T-helper 2 cell treated with Interferon-gamma antibody and Interleukin-4, amounts not matched to agents 5 μg/mL and 100 μg/mL, for 36 hours (primary cell): Measurements from ENCODE around the gene KAZN.

Experiments used
- DNase-seq: peaks from one replicate; pipeline ENCODE4 v3.0.0; 2021; ENCODE audit warnings: low spot score
- H3K27ac Mint-ChIP-seq: one replicate; pipeline ENCODE4 v1.8.0; 2021; ENCODE audit warnings: mild to moderate bottlenecking, mixed read lengths
- H3K27me3 Mint-ChIP-seq: one replicate; pipeline ENCODE4 v1.8.0; 2021; ENCODE audit warnings: low read depth, mixed read lengths
- H3K36me3 Mint-ChIP-seq: one replicate; pipeline ENCODE4 v1.8.0; 2021; ENCODE audit warnings: low read depth, mixed read lengths
- H3K4me1 Mint-ChIP-seq: one replicate; pipeline ENCODE4 v1.8.0; 2021; ENCODE audit warnings: low read depth, mixed read lengths
- H3K4me3 Mint-ChIP-seq: one replicate; pipeline ENCODE4 v1.8.0; 2022; ENCODE audit warnings: mild to moderate bottlenecking, moderate library complexity, mixed read lengths
- H3K9me3 Mint-ChIP-seq: one replicate; pipeline ENCODE4 v1.8.0; 2021; ENCODE audit warnings: mixed read lengths

KAZN gene

DNA sequence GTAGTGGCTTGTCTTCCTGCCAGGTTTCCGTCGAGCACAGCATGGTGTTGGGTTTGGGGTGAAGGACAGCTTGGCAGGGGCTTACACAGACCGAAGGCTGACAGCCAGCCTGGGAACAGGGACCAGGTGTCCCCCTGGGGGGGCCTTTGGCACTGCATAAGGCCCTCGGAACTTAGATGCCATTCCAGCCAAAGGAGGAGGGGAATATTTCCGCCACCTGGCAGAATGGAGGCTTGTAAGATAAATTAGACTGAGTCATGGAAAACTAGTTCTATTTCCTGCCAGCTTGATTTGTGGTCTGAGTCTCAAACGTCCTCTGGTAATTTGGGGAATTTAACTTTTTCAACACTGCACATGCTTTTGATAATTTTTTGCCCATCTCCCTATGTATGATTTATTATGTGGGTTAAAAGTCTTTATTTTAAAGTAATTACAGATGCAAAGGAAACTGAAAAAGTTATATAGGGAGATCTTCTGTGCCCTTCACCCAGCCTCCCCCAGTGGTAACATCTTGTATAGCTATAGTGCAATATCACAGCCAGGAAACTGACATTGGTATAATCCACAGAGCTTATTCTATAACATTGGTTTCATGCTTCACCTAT is 543.6 kb downstream of the KAZN start:
- DNase-seq = no peak
- H3K4me1 Mint-ChIP-seq = peaks cover 2% of the 10 kb centered on the region
- H3K9me3 Mint-ChIP-seq = no peaks in the 10 kb centered on the region
- peaks cover 46% of the 10 kb centered on the region for H3K27me3 Mint-ChIP-seq
- no peak overlapping the region for H3K27ac Mint-ChIP-seq
- no peak overlapping the region for H3K4me3 Mint-ChIP-seq
- no peaks in the 10 kb centered on the region for H3K36me3 Mint-ChIP-seq

DNA sequence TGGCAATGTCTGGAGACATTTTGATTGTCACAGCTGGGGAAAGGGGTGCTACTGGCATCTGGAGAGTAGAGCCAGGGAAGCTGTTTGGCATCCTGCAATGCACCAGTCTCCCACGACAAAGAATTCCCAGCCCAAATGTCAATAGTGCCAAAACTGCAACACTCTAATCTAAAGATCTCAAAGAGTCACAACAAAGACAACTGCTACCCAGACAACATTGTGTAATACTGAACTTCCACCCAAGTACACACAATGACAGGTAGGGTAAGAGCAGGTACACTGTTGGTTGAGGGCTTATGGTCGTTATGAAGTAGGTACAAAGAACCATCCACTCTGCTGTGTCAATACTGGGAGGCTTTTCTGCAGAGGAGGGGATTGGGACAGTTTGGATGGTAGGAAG is 546.8 kb downstream of the KAZN start:
- no peak for DNase-seq
- Mint-ChIP-seq H3K9me3 (no peaks in the 10 kb centered on the region), H3K36me3 (no peaks in the 10 kb centered on the region), H3K4me3 (no peak overlapping the region), H3K4me1 (peaks cover 2% of the 10 kb centered on the region), H3K27ac (no peak overlapping the region), H3K27me3 (peaks cover 52% of the 10 kb centered on the region)

DNA sequence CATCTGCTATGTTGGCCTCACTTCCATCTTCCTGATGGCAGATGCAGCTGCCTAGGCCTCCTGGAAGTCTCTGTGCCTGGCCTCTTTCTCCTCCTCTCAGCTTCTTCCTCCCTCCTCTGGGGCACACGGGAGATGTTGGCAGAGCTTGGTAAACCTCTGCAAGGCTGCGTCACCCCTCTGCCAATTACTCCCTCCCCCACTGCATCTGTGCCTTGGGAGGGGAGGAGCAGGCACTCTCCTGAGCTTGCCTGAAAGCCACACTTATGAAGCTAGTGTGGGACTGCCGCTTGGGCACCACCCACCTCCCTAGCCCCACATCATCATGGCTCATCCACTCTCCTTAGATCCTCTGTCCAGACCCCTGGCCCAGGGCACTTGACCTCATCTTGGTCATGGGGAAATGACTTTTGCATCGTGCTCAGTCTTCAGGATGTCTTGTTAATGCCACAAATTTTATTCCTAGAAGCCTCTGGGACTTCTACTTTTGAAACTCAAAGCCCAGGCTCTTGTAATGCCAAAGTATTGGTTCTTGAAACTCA is 547.7 kb downstream of the KAZN start:
- H3K27me3 Mint-ChIP-seq = peaks cover 55% of the 10 kb centered on the region
- no peaks in the 10 kb centered on the region for H3K9me3 Mint-ChIP-seq
- H3K4me1 Mint-ChIP-seq = peaks cover 2% of the 10 kb centered on the region
- H3K27ac Mint-ChIP-seq = no peak overlapping the region
- no peak for DNase-seq
- no peak overlapping the region for H3K4me3 Mint-ChIP-seq
- no peaks in the 10 kb centered on the region for H3K36me3 Mint-ChIP-seq

DNA sequence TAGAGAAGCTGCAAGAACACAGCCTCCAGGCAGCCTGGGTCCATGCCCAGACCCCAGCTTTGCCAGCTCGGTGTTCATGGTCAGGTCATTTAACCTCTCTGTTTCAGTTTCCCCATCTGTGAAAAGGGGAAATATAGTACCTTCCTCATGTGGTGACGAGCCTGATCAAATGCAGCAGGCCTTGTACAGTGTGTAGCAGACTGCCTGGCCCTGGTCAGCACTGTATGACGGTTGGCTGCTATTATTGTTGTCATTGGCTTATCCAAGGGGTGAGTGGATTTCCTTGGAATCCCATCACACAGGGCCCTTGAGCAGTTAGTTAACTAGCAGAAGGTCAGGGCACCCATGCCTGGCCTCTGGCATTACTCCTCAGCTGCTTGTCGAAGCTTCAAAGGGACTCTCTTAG is 548.5 kb downstream of the KAZN start:
- no peak for DNase-seq
- no peak overlapping the region for H3K27ac Mint-ChIP-seq
- H3K9me3 Mint-ChIP-seq = no peaks in the 10 kb centered on the region
- H3K4me1 Mint-ChIP-seq = peaks cover 2% of the 10 kb centered on the region
- H3K36me3 Mint-ChIP-seq = no peaks in the 10 kb centered on the region
- peaks cover 60% of the 10 kb centered on the region for H3K27me3 Mint-ChIP-seq
- no peak overlapping the region for H3K4me3 Mint-ChIP-seq

DNA sequence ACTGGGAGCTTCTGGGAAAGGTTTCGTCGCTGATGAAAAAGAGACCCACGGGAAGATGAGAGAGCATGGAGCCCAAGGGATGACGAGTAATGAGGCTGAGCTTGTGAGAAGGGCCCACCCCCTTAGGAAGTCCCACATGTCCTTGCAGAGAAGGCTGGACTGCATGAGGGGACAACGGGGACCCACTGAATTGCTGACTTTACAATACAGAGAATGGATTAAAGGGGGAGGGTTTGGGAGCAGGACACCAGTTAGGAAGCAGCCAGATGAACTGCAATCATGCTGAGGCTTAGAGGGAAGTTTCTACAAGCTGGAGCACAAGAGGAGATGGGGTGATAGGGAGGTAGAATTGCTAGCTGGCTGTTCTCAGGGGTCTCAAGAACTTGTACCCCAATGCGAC is 549.5 kb downstream of the KAZN start:
- Mint-ChIP-seq H3K4me1 (no peaks in the 10 kb centered on the region), H3K9me3 (no peaks in the 10 kb centered on the region), H3K27me3 (peaks cover 60% of the 10 kb centered on the region), H3K27ac (no peak overlapping the region), H3K36me3 (no peaks in the 10 kb centered on the region), H3K4me3 (no peak overlapping the region)
- DNase-seq = no peak

DNA sequence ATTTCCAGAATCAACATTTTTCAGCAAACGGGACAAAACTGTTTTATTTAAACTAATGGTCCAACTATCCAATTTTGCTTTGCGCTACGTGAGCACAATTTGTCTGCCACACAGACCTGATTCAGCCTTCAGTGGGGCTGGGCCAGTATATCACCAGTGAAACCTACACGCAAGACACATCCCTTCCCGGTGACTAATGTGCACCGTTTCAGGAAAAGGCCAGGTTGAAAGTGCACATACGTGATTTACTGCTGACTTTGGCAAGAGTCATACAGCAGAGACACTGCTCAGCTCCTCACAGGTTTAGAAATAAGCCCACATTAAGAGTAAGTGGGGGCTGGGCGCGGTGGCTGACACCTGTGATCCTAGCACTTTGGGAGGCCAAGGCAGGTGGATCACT is 550.0 kb downstream of the KAZN start:
- H3K36me3 Mint-ChIP-seq = no peaks in the 10 kb centered on the region
- H3K4me1 Mint-ChIP-seq = no peaks in the 10 kb centered on the region
- peaks cover 59% of the 10 kb centered on the region for H3K27me3 Mint-ChIP-seq
- no peak for DNase-seq
- H3K4me3 Mint-ChIP-seq = no peak overlapping the region
- H3K9me3 Mint-ChIP-seq = no peaks in the 10 kb centered on the region
- H3K27ac Mint-ChIP-seq = no peak overlapping the region

DNA sequence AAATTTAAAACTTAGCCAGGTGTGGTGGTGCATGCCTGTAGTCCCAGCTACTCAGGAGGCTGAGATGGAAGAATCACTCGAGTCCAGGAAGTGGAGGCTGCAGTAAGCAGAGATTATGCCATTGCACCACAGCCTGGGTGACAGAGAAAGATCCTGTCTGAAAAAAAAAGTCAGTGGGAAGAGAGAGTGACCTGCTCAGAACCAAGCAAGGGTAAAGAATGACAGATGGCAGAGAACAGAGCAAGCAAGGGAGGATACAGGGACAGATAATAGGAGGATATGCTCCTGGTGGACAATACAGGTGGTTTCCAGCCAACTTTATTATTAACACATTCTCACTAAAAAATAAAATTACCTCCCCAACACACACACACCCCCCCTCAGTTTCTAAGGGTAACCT is 550.5 kb downstream of the KAZN start:
- Mint-ChIP-seq H3K4me1 (no peaks in the 10 kb centered on the region), H3K4me3 (no peak overlapping the region), H3K27ac (no peak overlapping the region), H3K9me3 (no peaks in the 10 kb centered on the region), H3K36me3 (no peaks in the 10 kb centered on the region), H3K27me3 (peaks cover 59% of the 10 kb centered on the region)
- DNase-seq = no peak

DNA sequence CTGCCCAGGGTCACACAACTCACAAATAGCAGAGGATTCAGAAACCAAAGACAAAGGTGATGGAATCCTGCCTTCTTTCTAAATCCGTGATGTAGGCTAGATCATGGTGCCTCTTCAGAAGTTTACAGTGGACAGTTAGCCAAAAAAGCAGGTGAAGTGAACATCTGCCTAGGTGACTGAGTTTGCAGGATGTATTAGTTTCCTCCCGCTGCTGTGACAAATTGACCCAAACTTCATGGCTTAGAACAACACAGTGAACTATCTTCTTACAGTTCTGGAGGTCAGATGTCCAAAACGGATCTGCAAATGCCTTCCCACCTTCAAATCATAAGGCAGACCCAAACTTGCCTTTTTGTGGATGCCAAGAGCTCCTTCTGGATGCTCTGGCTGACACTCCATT is 551.9 kb downstream of the KAZN start:
- H3K9me3 Mint-ChIP-seq = no peaks in the 10 kb centered on the region
- no peak overlapping the region for H3K4me3 Mint-ChIP-seq
- no peak for DNase-seq
- H3K27me3 Mint-ChIP-seq = peaks cover 62% of the 10 kb centered on the region
- no peak overlapping the region for H3K27ac Mint-ChIP-seq
- peaks cover 4% of the 10 kb centered on the region for H3K4me1 Mint-ChIP-seq
- H3K36me3 Mint-ChIP-seq = no peaks in the 10 kb centered on the region

DNA sequence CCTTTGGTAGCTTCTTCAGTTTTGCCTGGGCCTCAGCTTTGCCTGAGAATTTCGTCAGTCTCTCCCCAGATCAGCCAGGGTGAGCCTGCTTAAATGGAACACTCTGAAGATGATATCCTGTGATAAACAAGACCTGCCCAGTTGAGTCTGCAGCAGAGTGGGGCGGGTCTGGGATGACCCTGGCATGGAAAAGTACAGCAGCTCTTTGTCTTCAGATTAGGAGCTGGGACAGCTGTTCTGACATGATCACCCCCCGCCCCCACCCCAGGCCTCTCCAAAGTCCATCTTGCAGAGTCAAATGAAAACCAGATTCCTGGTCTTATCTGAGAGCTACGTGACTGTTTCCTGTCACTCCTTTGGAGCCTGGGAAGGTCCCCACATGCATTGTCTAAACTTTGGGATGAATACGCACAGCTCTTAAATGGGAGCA is 552.9 kb downstream of the KAZN start:
- peaks cover 9% of the 10 kb centered on the region for H3K4me1 Mint-ChIP-seq
- H3K9me3 Mint-ChIP-seq = no peaks in the 10 kb centered on the region
- no peak overlapping the region for H3K27ac Mint-ChIP-seq
- peaks cover 65% of the 10 kb centered on the region for H3K27me3 Mint-ChIP-seq
- no peaks in the 10 kb centered on the region for H3K36me3 Mint-ChIP-seq
- H3K4me3 Mint-ChIP-seq = no peak overlapping the region
- DNase-seq = no peak

DNA sequence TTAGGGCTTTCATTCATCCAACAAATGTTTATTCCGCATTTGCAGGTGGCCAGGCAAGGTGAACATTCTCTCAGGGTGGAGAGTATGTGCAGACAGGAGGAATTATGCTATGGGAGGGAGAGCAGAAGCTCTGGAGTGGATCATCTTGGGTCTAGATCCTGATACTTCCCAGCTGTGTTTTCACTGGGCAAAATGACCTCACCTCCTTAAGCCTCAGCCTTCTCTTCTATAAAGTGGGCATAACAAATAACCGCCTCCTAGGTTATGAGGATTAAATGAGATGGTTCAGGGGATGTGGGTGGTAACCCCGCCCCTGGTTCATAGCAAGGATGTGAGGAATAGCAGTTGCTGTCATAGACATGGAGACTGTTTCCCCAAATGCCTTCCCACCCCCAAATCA is 553.4 kb downstream of the KAZN start:
- no peak for DNase-seq
- Mint-ChIP-seq H3K36me3 (no peaks in the 10 kb centered on the region), H3K4me1 (peaks cover 12% of the 10 kb centered on the region), H3K27ac (no peak overlapping the region), H3K4me3 (no peak overlapping the region), H3K9me3 (no peaks in the 10 kb centered on the region), H3K27me3 (peaks cover 65% of the 10 kb centered on the region)

DNA sequence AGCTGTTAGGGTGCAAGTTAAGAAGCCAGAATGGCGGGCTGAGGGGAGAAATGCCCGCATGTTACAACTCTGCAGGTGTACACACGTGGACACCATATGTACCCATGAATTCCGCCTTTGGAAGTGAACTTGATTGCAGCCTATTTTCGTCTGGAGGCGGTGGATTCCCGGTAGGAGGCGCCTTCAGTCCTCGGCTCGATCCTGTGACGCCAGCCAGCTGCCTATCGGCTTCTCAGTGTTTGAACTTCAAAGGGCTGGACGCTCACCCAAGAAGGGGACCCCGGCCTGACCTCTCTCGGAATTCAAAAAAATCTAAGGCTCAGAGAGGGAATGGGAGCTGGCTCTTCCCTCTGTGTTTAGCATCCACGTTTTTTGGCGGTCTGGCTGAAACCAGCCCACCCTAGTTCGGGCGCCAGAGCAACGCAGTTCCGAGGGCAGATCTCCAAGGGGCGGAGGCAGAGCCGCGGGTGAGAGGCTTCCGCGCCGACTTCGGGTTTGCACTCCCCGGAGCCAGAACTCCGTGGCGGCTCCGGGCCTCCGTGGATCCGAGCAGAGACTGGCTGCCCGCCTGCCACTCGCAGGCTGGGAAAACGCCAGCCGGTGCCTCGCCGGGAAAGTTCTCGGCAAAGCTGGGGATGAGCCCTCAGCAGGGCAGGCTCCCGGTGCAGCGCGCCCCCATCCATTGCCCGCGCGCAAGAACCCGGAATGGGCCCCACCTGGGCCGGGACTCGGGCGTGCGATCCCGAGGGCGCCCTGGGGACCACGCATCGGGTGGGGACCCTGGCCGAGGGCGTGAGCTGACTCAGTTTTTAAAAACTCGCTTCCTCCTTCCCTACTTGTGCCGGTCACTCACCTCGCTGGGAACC is 554.1 kb downstream of the KAZN start:
- peak; percentile 9 for DNase-seq
- Mint-ChIP-seq H3K27ac (no peak overlapping the region), H3K9me3 (no peaks in the 10 kb centered on the region), H3K4me3 (peak overlapping the region; percentile 59), H3K27me3 (peaks cover 62% of the 10 kb centered on the region), H3K4me1 (peaks cover 12% of the 10 kb centered on the region), H3K36me3 (no peaks in the 10 kb centered on the region)

DNA sequence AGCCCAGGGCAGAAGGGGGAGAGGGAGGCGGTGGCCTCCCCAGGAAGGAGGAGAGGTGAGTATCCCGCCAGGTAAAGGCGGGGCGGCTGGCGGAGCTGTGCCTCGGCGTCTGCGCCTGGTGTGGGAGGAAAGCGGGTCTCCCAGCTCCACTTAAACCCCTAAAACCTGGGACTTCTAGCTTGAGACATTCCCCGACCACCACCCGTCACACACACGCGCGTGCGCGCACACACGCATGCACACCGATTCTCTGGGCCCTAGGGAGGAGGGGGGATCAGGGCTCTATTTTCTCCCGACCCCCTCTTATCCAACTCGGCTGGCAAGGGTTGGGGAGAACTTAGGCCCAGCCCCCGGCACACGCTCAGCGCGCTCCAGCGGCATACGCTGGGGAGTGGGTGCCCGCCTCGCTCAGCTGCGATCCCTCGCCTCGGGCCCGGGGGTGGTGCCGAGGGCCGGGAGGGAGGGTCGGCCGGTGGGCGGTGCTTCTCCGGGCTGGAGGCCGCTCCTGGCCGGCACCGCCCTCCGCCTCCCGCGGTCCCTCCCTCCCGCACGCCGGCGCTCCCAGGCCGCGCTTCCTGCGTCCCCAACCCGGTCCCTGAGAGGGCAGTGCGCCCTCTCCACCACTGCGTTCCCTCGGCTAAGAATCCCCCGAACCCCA is 554.8 kb downstream of the KAZN start, which contains the start of gene TMEM51:
TMEM51 (plus strand) TSS at position 564 of the 658 bp plus-strand sequence. CDS start 61,341 bp downstream, outside the sequence.
- DNase-seq = no peak
- Mint-ChIP-seq H3K9me3 (no peaks in the 10 kb centered on the region), H3K36me3 (no peaks in the 10 kb centered on the region), H3K27me3 (peaks cover 59% of the 10 kb centered on the region), H3K27ac (no peak within 1 kb of the TSS), H3K4me3 (peak within 1 kb of the TSS; percentile 59), H3K4me1 (peaks cover 12% of the 10 kb centered on the region)

DNA sequence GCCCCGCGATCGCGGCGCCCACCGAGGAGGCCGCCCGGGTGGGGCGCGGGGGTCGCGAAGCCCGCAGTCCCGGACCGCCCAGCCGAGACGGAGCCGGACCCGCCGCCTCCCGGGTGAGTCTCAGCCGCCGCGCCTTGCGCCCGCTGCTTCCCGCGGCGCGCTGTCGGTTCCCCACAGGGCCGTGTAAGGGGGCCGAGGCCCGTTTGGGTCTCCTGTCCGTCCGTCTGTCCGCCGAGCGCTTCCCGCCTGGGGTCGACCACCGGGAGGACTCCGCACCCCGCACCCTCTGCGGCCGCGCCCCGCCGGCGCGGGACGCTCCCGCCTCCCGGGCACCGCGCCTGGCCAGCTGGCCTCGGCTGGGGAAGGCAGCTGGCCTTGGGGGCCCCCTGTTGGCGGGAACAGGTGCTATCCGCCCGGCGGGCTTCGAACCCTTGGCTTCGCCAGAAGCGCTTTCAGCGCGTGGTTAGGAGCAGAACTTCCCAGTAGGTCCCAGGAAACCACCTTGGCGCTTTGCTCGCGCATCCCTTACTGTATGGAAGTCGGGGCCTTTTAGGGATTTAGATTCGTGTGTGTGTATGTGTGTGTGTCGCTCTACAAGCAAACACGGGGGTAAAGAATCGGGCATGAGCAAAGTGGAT is 555.5 kb downstream of the KAZN start:
- H3K4me1 Mint-ChIP-seq = peaks cover 14% of the 10 kb centered on the region
- H3K27me3 Mint-ChIP-seq = peaks cover 57% of the 10 kb centered on the region
- peak; percentile 21 for DNase-seq

More for the DNA sequence above, 555.5 kb downstream of the KAZN start:
- no peaks in the 10 kb centered on the region for H3K36me3 Mint-ChIP-seq
- peak overlapping the region; percentile 10 for H3K4me3 Mint-ChIP-seq
- H3K27ac Mint-ChIP-seq = no peak overlapping the region
- no peaks in the 10 kb centered on the region for H3K9me3 Mint-ChIP-seq
